ENCODE data around the gene PIPOX.

The PIPOX gene

GRCh38 chr17:29019475-29020181 is 23.3 kb upstream of the PIPOX start:
- DNase-seq: peak in 1 of 3 donors; percentile 38

GRCh38 chr17:29020576-29020975 is 22.4 kb upstream of the PIPOX start:
- no peak for DNase-seq

GRCh38 chr17:29021226-29021625 is 21.7 kb upstream of the PIPOX start:
- no peak for DNase-seq

- no peak for DNase-seq
These were observed 20.9 kb upstream of the PIPOX start for GRCh38 chr17:29022074-29022473.

- DNase-seq: no peak
These were observed 18.5 kb upstream of the PIPOX start for GRCh38 chr17:29024316-29024952.

- peak; percentile 31 to 44 (median 32) for DNase-seq
These were observed 11.5 kb upstream of the PIPOX start for GRCh38 chr17:29031488-29031887.

- no peak for DNase-seq
These were observed 10.7 kb upstream of the PIPOX start for GRCh38 chr17:29032013-29032856.

- DNase-seq: no peak
These were observed 10.1 kb upstream of the PIPOX start for GRCh38 chr17:29032857-29033197.

- DNase-seq: no peak
These were observed 8.4 kb upstream of the PIPOX start for GRCh38 chr17:29034510-29034909.

- no peak for DNase-seq
These were observed 6.4 kb upstream of the PIPOX start for GRCh38 chr17:29036584-29036983.

- DNase-seq: no peak
These were observed 5.2 kb upstream of the PIPOX start for GRCh38 chr17:29037739-29038084.

- no peak for DNase-seq
These were observed 4.7 kb upstream of the PIPOX start for GRCh38 chr17:29038085-29038795.

GRCh38 chr17:29039764-29040598 is 3.0 kb upstream of the PIPOX start:
- peak in 1 of 3 donors; percentile 40 for DNase-seq

- no peak for DNase-seq
These were observed 1.9 kb upstream of the PIPOX start for GRCh38 chr17:29041091-29041490.

GRCh38 chr17:29041571-29041970 is 1.4 kb upstream of the PIPOX start:
- peak; percentile 35 to 53 (median 48) for DNase-seq

- no peak for DNase-seq
These were observed 789 bp upstream of the PIPOX start for GRCh38 chr17:29042026-29042678.

- no peak for DNase-seq
These were observed 701 bp downstream of the PIPOX start for GRCh38 chr17:29043539-29044145.

GRCh38 chr17:29045026-29045425 is 2.1 kb downstream of the PIPOX start:
- DNase-seq: no peak

GRCh38 chr17:29045734-29046472 is 3.0 kb downstream of the PIPOX start:
- DNase-seq: peak; percentile 47 to 54 (median 47)

- DNase-seq: no peak
These were observed 3.5 kb downstream of the PIPOX start for GRCh38 chr17:29046473-29046839.

All from suppressor macrophage treated with lipopolysaccharide for 1 hour (primary cell).